Spinal cord (tissue), 10 donors: ENCODE measurements around the gene TBC1D14. TPM values are rescaled to one million over a fixed set of nuclear protein-coding genes. Genes with fewer than 3 reads are reported as not detected.
"Not testable (repeated sequence)": the region's sequence is repeated elsewhere in the genome, so short reads cannot be mapped to it uniquely, and the experiment has no call there.

Experiments
- DNase-seq, 6 donors: peaks; one replicate each; pipeline versions ENCODE4 v3.0.0 to v3.0.0-alpha.2; 2013 to 2015; ENCODE audit warnings: low spot score in 6 of 6, low read depth in 4 of 6
- H3K27ac ChIP-seq: one replicate; pipeline ENCODE4 v1.5.1; 2013; ENCODE audit warnings: low read depth, low read length, control low read depth
- H3K27me3 ChIP-seq: one replicate; pipeline ENCODE4 v1.6.1; 2013; ENCODE audit warnings: low read length; ENCODE audit not compliant: control insufficient read depth, insufficient read depth
- H3K36me3 ChIP-seq: one replicate; pipeline ENCODE4 v1.6.1; 2013; ENCODE audit warnings: low read length; ENCODE audit not compliant: control insufficient read depth, insufficient read depth
- H3K4me1 ChIP-seq: one replicate; pipeline ENCODE4 v1.6.1; 2013; ENCODE audit warnings: low read length; ENCODE audit not compliant: control insufficient read depth, insufficient read depth
- H3K4me3 ChIP-seq: one replicate; pipeline ENCODE4 v1.5.1; 2013; ENCODE audit warnings: low read depth, low read length, control low read depth
- H3K9me3 ChIP-seq: one replicate; pipeline ENCODE4 v1.6.1; 2013; ENCODE audit warnings: low read length; ENCODE audit not compliant: control insufficient read depth, insufficient read depth
- WGBS: methylation state at CpG from one replicate; pipeline ENCODE4 v1.1.5; 2013; ENCODE audit warnings: missing lambda C conversion rate; ENCODE audit not compliant: insufficient coverage; 5-methylcytosine and 5-hydroxymethylcytosine counted together
- polyA plus RNA-seq, 2 donors: library from polyadenylated mRNA; unstranded; fragments of 120-200 nt; gene quantifications; one replicate each; pipeline ENCODE4 v1.2.1, GENCODE V29; 2013; ENCODE audit not compliant: insufficient read length in 2 of 2
- total RNA-seq, 2 donors: library from RNA; depleted of rRNA in 1 of 2; stranded (reverse); fragments of 120-200 nt in 1 of 2; fragments of >200 nt in 1 of 2; gene quantifications; one replicate each; pipeline versions ENCODE4 v1.2.3 to v1.2.4, GENCODE V29; 2013 to 2014
- donor health status: healthy.

Gene TBC1D14
- total and polyA plus RNA-seq, 4 donors = 73.7 to 104 (median 102) TPM

DNA sequence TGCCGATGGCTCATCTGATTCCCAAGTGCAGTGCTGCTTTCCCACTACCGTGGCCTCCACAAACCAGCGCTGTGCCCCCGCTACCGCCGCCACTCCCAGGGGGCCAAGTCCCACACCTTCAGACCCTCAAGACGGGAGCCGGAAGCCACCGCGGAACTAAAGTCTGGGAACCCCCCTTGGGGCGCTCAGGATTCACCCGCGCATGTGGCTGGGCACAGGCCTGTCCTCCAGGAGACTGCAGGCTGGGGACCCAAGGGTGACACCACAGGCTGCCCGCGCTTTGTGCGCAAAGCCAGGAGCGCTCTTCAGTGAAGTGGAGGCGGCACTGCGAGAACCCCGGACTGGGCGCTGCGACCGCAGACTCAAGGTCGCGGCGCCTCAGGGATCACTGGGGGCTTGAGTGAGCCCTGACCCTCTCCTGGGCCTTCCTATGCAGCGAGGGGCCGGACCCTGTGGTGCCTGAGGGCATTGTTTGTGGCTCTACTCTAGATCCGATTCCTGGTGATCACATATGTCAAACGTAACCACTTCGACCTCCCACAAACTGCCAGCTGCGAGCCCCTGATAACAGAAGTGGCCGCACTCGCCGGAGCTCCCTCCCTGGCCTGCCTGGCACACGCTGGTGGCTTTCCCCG, 20.4 kb upstream of the TBC1D14 start:
- H3K4me1 ChIP-seq = peaks cover 45% of the 10 kb centered on the region
- no peaks in the 10 kb centered on the region for H3K27me3 ChIP-seq
- H3K4me3 ChIP-seq = no peak overlapping the region
- no peak overlapping the region for H3K27ac ChIP-seq
- peaks cover 6% of the 10 kb centered on the region for H3K36me3 ChIP-seq
- no peak for DNase-seq
- no peaks in the 10 kb centered on the region for H3K9me3 ChIP-seq
- WGBS = 95% methylated on average over 37 of the region's 37 CpGs

DNA sequence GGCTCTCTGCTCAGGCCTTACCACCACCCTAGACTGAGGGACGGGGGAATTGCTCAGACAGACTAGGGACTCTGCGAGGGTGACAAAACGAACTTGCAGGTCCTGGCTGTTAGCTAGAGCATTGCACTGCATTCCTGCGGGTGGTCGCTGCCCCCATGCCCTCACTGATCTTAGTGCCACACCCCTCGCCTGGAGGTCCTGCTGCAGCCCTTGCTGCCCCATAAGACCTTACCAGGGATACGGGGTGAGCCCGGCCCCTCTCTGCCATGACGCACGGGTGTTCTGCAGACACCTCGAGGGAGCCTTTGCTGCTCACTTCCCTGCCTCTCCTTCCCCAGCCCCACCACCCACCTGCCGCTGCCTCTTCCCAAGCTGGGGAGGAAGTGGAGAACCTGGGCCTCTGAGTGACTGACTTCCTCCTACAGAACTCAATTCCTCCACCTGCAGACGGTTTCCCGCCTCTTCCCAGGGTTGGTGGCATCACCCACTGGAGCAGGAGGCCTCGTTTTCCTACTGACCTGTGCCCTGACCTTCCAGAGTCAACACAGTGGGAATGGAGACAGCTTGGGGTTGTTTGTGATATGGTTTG, 19.8 kb upstream of the TBC1D14 start:
- WGBS = 95% methylated on average over 9 of the region's 15 CpGs
- Histone ChIP-seq H3K4me3 (no peak overlapping the region), H3K9me3 (no peaks in the 10 kb centered on the region), H3K4me1 (peaks cover 45% of the 10 kb centered on the region), H3K27ac (no peak overlapping the region), H3K27me3 (no peaks in the 10 kb centered on the region), H3K36me3 (peaks cover 6% of the 10 kb centered on the region)
- DNase-seq = no peak

DNA sequence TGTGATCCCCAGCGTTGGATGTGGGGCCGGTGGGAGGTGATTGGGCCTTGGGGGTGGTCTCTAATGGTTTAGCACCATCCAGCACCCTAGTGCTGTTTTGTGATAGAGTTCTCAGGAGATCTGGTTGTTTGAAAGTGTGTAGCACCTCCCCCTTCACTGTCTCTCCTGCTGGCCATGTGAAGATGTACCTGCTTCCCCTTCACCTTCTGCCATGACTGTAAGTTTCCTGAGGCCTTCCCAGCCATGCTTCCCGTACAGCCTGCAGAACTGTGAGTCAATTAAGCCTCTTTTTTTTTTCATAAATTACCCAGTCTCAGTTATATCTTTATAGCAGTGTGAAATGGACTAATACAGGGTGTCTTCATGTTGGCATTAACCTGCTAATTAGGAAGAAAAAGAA, 19.3 kb upstream of the TBC1D14 start:
- WGBS = 100% methylated on average over 1 of the region's 3 CpGs
- H3K4me1 ChIP-seq = peaks cover 45% of the 10 kb centered on the region
- no peaks in the 10 kb centered on the region for H3K9me3 ChIP-seq
- H3K36me3 ChIP-seq = peaks cover 6% of the 10 kb centered on the region
- no peak overlapping the region for H3K27ac ChIP-seq
- no peak overlapping the region for H3K4me3 ChIP-seq
- DNase-seq = no peak
- no peaks in the 10 kb centered on the region for H3K27me3 ChIP-seq

GRCh38 chr4:6890971-6891370, 18.7 kb upstream of the TBC1D14 start:
- not testable (repeated sequence) for DNase-seq, H3K9me3 ChIP-seq, H3K27ac ChIP-seq, H3K4me3 ChIP-seq, H3K36me3 ChIP-seq, H3K27me3 ChIP-seq
- peaks cover 41% of the 10 kb centered on the region for H3K4me1 ChIP-seq
- over 99% methylated on average over 9 of the region's 9 CpGs for WGBS

GRCh38 chr4:6891436-6892170, 18.0 kb upstream of the TBC1D14 start:
- DNase-seq = no peak
- Histone ChIP-seq H3K4me3 (no peak overlapping the region), H3K4me1 (peaks cover 35% of the 10 kb centered on the region), H3K9me3 (no peaks in the 10 kb centered on the region), H3K27ac (peak overlapping the region; percentile 58), H3K27me3 (no peaks in the 10 kb centered on the region), H3K36me3 (peaks cover 6% of the 10 kb centered on the region)
- WGBS = 82% methylated on average over 8 of the region's 10 CpGs

GRCh38 chr4:6892190-6892908, 17.3 kb upstream of the TBC1D14 start:
- Histone ChIP-seq H3K4me1 (peaks cover 30% of the 10 kb centered on the region), H3K27me3 (no peaks in the 10 kb centered on the region), H3K36me3 (peaks cover 6% of the 10 kb centered on the region), H3K4me3 (no peak overlapping the region), H3K27ac (peak overlapping the region; percentile 58), H3K9me3 (no peaks in the 10 kb centered on the region)
- peak in 1 of 6 donors; percentile 62 for DNase-seq
- 27% methylated on average over 17 of the region's 20 CpGs for WGBS

DNA sequence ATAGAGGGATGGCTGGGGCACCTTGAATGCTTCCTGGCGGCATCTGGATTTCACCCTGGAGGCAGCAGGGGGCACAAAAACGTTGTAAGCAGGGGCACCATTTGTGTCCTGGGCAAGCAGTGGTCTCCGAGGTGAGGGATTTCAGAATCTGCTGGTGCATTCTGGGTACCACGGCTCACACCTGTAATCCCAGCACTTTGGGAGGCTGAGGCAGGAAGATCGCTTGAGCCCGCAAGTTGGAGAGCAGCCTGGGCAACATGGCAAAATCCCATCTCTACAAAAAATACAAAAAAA, 16.8 kb upstream of the TBC1D14 start:
- no peak for DNase-seq
- H3K4me1 ChIP-seq = peaks cover 25% of the 10 kb centered on the region
- H3K27ac ChIP-seq = no peak overlapping the region
- no peaks in the 10 kb centered on the region for H3K27me3 ChIP-seq
- no peak overlapping the region for H3K4me3 ChIP-seq
- no peaks in the 10 kb centered on the region for H3K9me3 ChIP-seq
- WGBS = 65% methylated on average over 4 of the region's 6 CpGs
- peaks cover 6% of the 10 kb centered on the region for H3K36me3 ChIP-seq

GRCh38 chr4:6893449-6894085, 16.1 kb upstream of the TBC1D14 start:
- Histone ChIP-seq H3K36me3 (peaks cover 6% of the 10 kb centered on the region), H3K9me3 (no peaks in the 10 kb centered on the region), H3K4me1 (peaks cover 18% of the 10 kb centered on the region), H3K27me3 (no peaks in the 10 kb centered on the region), H3K4me3 (no peak overlapping the region), H3K27ac (no peak overlapping the region)
- DNase-seq = no peak
- 40% methylated on average over 1 of the region's 7 CpGs for WGBS

- no peaks in the 10 kb centered on the region for H3K27me3 ChIP-seq
- no peak overlapping the region for H3K4me3 ChIP-seq
- H3K27ac ChIP-seq = no peak overlapping the region
- WGBS = 100% methylated on average over 3 of the region's 3 CpGs
- DNase-seq = no peak
- H3K36me3 ChIP-seq = peaks cover 5% of the 10 kb centered on the region
- H3K4me1 ChIP-seq = peaks cover 18% of the 10 kb centered on the region
- no peaks in the 10 kb centered on the region for H3K9me3 ChIP-seq
Observed at GRCh38 chr4:6894086-6894478, 15.5 kb upstream of the TBC1D14 start.
